ENCODE data around the gene CPO. TPM values are rescaled to one million over a fixed set of nuclear protein-coding genes. Genes with fewer than 3 reads are reported as not detected.

The CPO gene
- total RNA-seq, 4 donors from 2014 or later, result 0.32 to 0.83 (median 0.48) TPM

DNA sequence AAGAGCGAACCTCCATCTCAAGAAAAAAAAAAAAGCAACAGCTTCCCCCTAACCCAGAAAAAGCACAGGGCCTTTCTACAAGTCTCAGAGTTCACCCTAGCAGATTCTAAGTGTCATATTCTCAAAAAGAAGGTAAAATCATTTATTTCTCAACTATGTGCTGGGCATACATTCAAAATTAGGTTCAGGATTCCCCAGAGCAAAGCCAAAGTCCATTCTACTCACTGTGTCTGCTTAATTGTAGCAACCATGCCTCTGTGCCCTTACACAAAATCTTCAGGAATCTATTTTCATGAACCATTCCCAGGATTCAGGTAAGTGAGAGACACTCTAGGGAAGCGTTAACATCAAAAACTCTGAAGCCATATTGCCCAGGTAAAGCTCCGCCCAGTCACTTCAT lies 40.0 kb downstream of the CPO start:
- intact Hi-C loops (cut with DNase I), result loop anchor here (5.0 kb wide), 1 partner anchor 177 kb away; no protein-coding TSS in a partner anchor

DNA sequence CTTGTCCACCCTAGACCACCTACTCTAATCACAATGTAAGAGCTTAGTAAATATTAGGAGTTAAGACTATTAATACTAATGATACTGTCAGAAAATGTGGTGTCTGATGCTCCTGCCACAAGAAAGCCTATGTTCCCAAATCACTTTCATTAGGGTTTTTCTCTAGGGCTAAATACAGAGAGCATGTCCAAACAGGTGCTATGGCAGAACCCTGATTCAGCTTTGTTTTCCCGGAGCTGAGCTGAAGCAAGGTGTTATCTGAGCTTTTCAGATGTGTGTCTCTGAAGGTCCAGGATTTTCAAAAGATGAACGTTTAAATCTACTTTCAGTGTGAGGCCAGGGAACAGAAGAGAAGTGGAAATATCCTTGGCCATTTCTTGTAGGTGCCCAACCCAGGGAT lies 40.6 kb downstream of the CPO start:
- Histone ChIP-seq H3K36me3 (no peaks in the 10 kb centered on the region), H3K27ac (replicated peaks in 1 of 4) (no peak overlapping the region), H3K9me3 (no peaks in the 10 kb centered on the region), H3K4me3 (no peak overlapping the region), H3K27me3 (no peaks in the 10 kb centered on the region), H3K4me1 (peaks cover 23 to 38% (median 31%) of the 10 kb centered on the region in 4 donors)
- intact Hi-C loops (cut with DNase I), result loop anchor here (5.0 to 10.0 kb wide), 3 partner anchors 178 to 375 kb away; no protein-coding TSS in a partner anchor
- peak; percentile 29 for DNase-seq (ENCODE audit: extremely low spot score)
- 51% methylated on average over 2 of the region's 2 CpGs for WGBS
- no peak for TF ChIP-seq EP300 (IDR thresholded peaks at IDR 0.05)
- TF ChIP-seq POLR2A (IDR thresholded peaks at IDR 0.05; ENCODE audit: low read depth), result no peak
- no peak for TF ChIP-seq POLR2AphosphoS5 (IDR thresholded peaks at IDR 0.05)
- TF ChIP-seq CTCF (IDR thresholded peaks at IDR 0.05), result no peak

More for the DNA sequence above, 40.0 kb downstream of the CPO start:
- Histone ChIP-seq H3K36me3 (no peaks in the 10 kb centered on the region), H3K9me3 (no peaks in the 10 kb centered on the region), H3K27me3 (no peaks in the 10 kb centered on the region), H3K4me3 (no peak overlapping the region), H3K4me1 (peaks cover 23 to 43% (median 33%) of the 10 kb centered on the region in 4 donors), H3K27ac (replicated peaks in 1 of 4) (no peak overlapping the region)
- TF ChIP-seq EP300 (IDR thresholded peaks at IDR 0.05), result no peak
- TF ChIP-seq CTCF (IDR thresholded peaks at IDR 0.05), result no peak
- TF ChIP-seq POLR2A (IDR thresholded peaks at IDR 0.05; ENCODE audit: low read depth), result no peak
- no peak for TF ChIP-seq POLR2AphosphoS5 (IDR thresholded peaks at IDR 0.05)
- DNase-seq (ENCODE audit: extremely low spot score), result no peak
- WGBS, result 98% methylated on average over 3 of the region's 3 CpGs

DNA sequence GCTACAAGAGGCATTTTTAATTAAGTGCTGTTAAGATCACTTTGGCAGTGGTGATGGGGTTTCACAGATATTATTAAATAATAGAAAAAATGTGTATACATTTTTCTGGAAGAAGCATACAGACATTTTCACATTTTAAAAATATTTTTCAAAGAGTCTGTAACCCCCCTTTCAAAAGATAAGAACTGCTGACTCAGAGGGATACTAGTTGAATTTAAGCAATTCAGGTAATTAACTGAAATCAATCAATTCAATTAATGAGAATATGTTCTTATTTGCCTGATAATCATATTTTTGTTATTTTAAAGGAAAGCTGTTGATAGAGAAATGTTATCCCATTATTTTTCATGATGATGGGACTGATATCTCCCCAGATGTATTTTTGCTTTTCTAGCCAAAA lies 41.1 kb downstream of the CPO start:
- no peak for TF ChIP-seq POLR2AphosphoS5 (IDR thresholded peaks at IDR 0.05)
- TF ChIP-seq EP300 (IDR thresholded peaks at IDR 0.05), result no peak
- no peak for TF ChIP-seq POLR2A (IDR thresholded peaks at IDR 0.05; ENCODE audit: low read depth)
- no peak for TF ChIP-seq CTCF (IDR thresholded peaks at IDR 0.05)
- no peak for DNase-seq (ENCODE audit: extremely low spot score)
- no peak overlapping the region for H3K4me3 ChIP-seq

DNA sequence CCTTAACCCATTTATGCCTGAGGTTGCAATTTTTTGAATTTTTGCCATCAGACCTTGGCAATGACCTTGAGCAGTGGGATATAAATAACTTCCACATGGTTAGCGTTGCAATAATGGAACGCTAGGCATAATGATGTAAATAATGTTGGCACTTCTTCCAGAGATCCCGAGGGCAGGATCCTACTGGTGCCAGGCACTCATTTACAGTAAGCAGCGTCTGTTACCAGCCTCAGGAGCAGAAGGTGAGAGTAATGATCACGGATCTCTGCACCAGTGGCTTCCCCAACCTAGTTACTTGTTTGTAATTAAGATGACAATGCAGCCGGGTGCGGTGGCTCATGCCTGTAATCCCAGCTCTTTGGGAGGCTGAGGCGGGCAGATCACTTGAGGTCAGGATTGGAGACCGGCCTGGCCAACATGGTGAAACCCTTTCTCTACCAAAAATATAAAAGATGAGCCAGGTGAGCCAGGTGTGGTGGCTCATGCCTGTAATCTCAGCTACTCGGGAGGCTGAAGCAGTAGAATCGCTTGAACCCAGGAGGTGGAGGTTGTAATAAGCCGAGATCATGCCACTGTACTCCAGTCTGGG lies 41.9 kb downstream of the CPO start:
- WGBS, result 75% methylated on average over 12 of the region's 12 CpGs
- no peak overlapping the region for H3K4me3 ChIP-seq
- no peaks in the 10 kb centered on the region for H3K27me3 ChIP-seq
- TF ChIP-seq POLR2AphosphoS5 (IDR thresholded peaks at IDR 0.05) (no peak), EP300 (IDR thresholded peaks at IDR 0.05) (no peak), CTCF (IDR thresholded peaks at IDR 0.05) (no peak), POLR2A (IDR thresholded peaks at IDR 0.05; ENCODE audit: low read depth) (no peak)
- no peak overlapping the region for H3K27ac ChIP-seq (replicated peaks in 1 of 4)
- H3K4me1 ChIP-seq, result peaks cover 23 to 36% (median 29%) of the 10 kb centered on the region in 4 donors
- peak; percentile 66 for DNase-seq (ENCODE audit: extremely low spot score)
- no peaks in the 10 kb centered on the region for H3K36me3 ChIP-seq
- intact Hi-C loops (cut with DNase I), result loop anchor here (1.0 to 10.0 kb wide), 3 partner anchors 181 to 494 kb away; no protein-coding TSS in a partner anchor
- H3K9me3 ChIP-seq, result no peaks in the 10 kb centered on the region

More for the DNA sequence above, 41.1 kb downstream of the CPO start:
- Histone ChIP-seq H3K27me3 (no peaks in the 10 kb centered on the region), H3K36me3 (no peaks in the 10 kb centered on the region), H3K9me3 (no peaks in the 10 kb centered on the region), H3K4me1 (peaks cover 23 to 36% (median 29%) of the 10 kb centered on the region in 4 donors), H3K27ac (replicated peaks in 1 of 4) (no peak overlapping the region)
- intact Hi-C loops (cut with DNase I), result loop anchor here (5.0 to 10.0 kb wide), 2 partner anchors 182 to 374 kb away; no protein-coding TSS in a partner anchor

Measured in esophagus muscularis mucosa (tissue), 4 donors.